BJ (cell line): ENCODE measurements around the gene RTN4R. TPM values are rescaled to one million over a fixed set of nuclear protein-coding genes. Genes with fewer than 3 reads are reported as not detected.

Experiments used
- CTCF ChIA-PET: fragments of 350-600 bp; formaldehyde crosslinking; extraction: SDS; loops from one replicate; lab custom pipeline; 2021; ENCODE audit warnings: antibody characterized with exemption, inconsistent platforms; lab: Yijun Ruan, JAX
- POLR2A ChIA-PET: fragments of 300-600 bp; sonication (Branson Sonifier 250); formaldehyde crosslinking; extraction: SDS; loops from one replicate; lab custom pipeline; 2021; ENCODE audit warnings: antibody characterized with exemption; lab: Charles Lee
- DNase-seq: peaks from one replicate; pipeline ENCODE4 v3.0.0-alpha.2; 2011; ENCODE audit warnings: low read depth
- H3K27me3 ChIP-seq: 2 replicates; pipeline ENCODE4 v1.6.0; 2011; ENCODE audit warnings: low read length; ENCODE audit not compliant: control insufficient read depth, insufficient read depth
- H3K36me3 ChIP-seq: 2 replicates; pipeline ENCODE4 v1.5.1; 2011; ENCODE audit warnings: low read length; ENCODE audit not compliant: control insufficient read depth, insufficient read depth
- H3K4me3 ChIP-seq: 2 replicates; pipeline ENCODE4 v1.5.1; 2011; ENCODE audit warnings: low read depth, mild to moderate bottlenecking, control low read depth, low read length
- polyA plus RNA-seq: library from polyadenylated mRNA; depleted of rRNA; stranded (reverse); fragments of >200 nt; gene quantifications from 2 replicates; pipeline ENCODE4 v1.2.3, GENCODE V29; 2011
- TF ChIP-seq, protein P1 (sequence below): IDR thresholded peaks from 2 replicates; pipeline ENCODE4 v1.5.1; 2011; ENCODE audit warnings: low read depth, mild to moderate bottlenecking, control low read depth, inconsistent platforms, low read length, moderate library complexity; ENCODE audit not compliant: insufficient read depth

The RTN4R gene
- polyA plus RNA-seq, 1 experiment: 0.77 TPM

DNA sequence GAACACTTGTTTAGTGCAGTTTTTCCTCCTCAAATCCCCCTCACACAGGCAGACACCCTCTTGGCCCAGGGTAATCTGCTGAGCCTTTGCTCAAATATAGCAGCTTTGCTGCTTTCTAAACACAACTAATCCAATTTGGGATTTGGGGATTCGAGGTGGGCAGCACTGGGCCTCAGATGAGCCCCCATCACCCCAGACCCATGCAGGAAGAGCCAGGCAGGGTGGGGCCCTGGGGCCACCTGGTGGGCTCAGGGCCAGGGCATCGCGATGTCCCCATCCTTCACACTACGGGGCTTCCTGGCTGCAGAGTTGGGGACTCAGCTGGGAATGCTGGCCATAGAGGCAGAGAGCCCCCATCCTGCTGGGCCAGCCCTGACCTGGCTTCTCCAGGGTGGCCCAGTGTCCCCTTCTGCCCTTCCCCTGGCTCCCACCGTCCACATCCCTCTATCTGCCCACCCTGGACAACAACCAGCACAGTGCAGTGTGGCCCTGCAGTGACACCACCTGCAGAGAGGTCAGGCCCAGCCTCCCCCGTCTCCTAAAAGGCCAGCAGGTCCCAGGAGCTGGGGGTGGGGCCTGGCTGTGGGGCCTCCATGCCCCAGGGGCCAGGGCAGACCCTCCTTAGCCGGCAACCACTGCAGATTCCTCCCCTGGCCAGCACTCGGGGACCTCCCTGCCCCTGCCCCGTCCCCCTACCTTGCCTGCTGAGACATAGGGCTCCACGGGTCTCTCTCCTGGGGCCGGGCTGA is 60.7 kb downstream of the RTN4R start:
- TF ChIP-seq, protein P1, sequence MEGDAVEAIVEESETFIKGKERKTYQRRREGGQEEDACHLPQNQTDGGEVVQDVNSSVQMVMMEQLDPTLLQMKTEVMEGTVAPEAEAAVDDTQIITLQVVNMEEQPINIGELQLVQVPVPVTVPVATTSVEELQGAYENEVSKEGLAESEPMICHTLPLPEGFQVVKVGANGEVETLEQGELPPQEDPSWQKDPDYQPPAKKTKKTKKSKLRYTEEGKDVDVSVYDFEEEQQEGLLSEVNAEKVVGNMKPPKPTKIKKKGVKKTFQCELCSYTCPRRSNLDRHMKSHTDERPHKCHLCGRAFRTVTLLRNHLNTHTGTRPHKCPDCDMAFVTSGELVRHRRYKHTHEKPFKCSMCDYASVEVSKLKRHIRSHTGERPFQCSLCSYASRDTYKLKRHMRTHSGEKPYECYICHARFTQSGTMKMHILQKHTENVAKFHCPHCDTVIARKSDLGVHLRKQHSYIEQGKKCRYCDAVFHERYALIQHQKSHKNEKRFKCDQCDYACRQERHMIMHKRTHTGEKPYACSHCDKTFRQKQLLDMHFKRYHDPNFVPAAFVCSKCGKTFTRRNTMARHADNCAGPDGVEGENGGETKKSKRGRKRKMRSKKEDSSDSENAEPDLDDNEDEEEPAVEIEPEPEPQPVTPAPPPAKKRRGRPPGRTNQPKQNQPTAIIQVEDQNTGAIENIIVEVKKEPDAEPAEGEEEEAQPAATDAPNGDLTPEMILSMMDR: no peak
- no peak for DNase-seq
- H3K4me3 ChIP-seq: peak overlapping the region; percentile 55
- ChIA-PET CTCF (interaction anchor here (1.1 kb wide), 2 partner anchors 50 to 54 kb away, joined by 3 read pairs; no protein-coding TSS in a partner anchor), POLR2A (no interaction called here)
- no peaks in the 10 kb centered on the region; the same call in 1 of the 2 replicates for H3K36me3 ChIP-seq
- H3K27me3 ChIP-seq: no peaks in the 10 kb centered on the region

DNA sequence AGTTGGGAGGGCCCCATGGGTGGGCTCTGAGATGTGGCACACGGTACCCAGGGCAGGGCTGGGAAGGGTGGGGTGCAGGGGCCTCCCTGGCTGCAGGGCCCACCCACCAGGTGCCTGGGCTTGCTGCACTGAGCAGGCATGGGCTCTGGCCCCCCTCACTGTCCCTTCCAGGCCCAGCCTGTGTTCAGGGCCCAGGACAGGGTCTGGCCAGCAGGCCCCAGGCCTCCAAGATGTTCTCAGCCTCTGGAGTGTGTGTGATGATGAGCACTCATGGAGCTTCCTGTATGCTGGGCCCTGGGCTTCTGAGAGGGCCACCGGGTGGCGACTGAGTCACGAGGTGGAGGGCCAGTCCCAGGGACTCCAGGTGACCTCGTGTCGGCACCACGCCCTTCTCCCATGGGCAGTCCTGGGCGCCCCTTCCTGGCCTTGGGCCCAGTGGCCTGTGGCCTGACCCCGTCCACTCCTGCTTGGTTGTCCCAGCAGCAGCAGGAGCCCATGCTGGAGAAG is 61.4 kb downstream of the RTN4R start:
- peak overlapping the region; percentile 55 for H3K4me3 ChIP-seq
- H3K27me3 ChIP-seq: no peaks in the 10 kb centered on the region
- ChIA-PET CTCF (interaction anchor here (1.1 kb wide), 1 partner anchor 50 kb away, joined by 3 read pairs; no protein-coding TSS in a partner anchor), POLR2A (no interaction called here)
- H3K36me3 ChIP-seq: no peaks in the 10 kb centered on the region; the same call in 1 of the 2 replicates
- TF ChIP-seq, protein P1: no peak
- no peak for DNase-seq

DNA sequence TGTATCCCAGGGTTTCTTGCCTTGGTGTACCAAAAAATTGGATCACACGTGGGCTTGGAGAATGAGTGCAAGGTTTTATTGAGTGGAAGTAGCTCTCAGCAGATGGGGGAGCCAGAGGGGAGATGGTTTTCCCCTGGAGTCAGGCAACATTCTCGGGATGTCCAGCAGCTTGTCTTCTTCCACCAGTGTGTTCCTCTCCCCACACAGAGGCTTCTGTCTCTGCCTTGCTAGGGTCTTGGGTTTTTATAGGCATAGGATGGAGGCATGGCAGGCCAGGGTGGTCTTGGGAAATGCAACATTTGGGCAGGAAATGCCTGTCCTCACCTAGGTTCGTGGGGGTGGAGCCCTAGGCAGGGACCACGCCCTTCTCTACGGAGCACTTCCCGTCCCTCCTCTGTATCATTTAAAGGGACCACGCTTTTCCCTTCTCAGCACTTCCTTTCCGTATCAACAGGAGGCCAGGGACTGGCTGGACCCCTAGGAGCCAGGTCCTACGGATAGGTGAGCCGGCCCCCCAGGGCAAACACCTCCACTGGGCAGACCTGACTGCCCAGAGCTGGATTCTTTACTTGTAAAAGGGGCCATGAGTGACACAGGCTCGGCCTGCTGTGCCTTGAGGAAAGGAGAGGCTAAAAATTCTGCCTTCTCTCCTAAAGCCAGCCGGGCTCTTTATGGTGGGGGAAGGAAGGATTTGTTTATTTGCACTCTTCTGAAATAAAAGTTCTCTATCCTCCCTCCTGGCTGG is 62.0 kb downstream of the RTN4R start:
- Histone ChIP-seq H3K27me3 (no peaks in the 10 kb centered on the region), H3K4me3 (peak overlapping the region; percentile 55), H3K36me3 (no peaks in the 10 kb centered on the region; the same call in 1 of the 2 replicates)
- TF ChIP-seq, protein P1: peak; percentile 15; the same call in 1 of the 2 replicates
- peak; percentile 18 for DNase-seq
- ChIA-PET CTCF (interaction anchor here (1.1 kb wide), 1 partner anchor 49 kb away, joined by 3 read pairs; no protein-coding TSS in a partner anchor), POLR2A (no interaction called here)

DNA sequence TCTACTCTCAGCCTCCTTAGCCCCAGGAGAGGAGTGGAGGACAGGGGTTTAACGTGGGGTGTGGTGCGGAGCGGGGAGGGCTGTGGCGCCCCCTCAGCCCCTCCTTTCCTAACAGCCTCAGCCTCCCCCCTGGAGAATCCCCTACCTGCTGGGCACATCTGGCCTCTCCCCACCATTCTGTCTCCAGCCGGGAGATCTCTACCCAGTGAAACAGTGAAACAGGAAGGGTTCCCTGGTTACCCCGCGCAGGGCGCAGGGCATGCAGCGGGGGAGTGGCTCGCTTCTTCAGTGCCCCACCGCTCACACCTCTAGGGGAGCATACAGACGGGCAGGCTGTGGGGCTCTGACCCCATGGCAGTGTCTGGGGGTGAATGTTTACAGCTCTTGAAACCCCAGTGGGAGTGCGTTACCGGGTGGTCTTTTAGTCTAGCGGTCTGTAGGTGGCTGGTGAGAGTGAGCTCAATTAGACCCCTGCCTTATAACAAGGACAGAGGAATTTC is 62.6 kb downstream of the RTN4R start:
- Histone ChIP-seq H3K27me3 (no peaks in the 10 kb centered on the region), H3K4me3 (no peak overlapping the region), H3K36me3 (no peaks in the 10 kb centered on the region; the same call in 1 of the 2 replicates)
- ChIA-PET POLR2A (no interaction called here), CTCF (no interaction called here)
- TF ChIP-seq, protein P1: no peak
- no peak for DNase-seq
